ENCODE data around the gene NIPSNAP3A. TPM values are rescaled to one million over a fixed set of nuclear protein-coding genes. Genes with fewer than 3 reads are reported as not detected.

The NIPSNAP3A gene
- polyA plus RNA-seq, 2 of the 4 experiments (the other 2 are of a cell fraction): 20.1 to 34.5 TPM

DNA sequence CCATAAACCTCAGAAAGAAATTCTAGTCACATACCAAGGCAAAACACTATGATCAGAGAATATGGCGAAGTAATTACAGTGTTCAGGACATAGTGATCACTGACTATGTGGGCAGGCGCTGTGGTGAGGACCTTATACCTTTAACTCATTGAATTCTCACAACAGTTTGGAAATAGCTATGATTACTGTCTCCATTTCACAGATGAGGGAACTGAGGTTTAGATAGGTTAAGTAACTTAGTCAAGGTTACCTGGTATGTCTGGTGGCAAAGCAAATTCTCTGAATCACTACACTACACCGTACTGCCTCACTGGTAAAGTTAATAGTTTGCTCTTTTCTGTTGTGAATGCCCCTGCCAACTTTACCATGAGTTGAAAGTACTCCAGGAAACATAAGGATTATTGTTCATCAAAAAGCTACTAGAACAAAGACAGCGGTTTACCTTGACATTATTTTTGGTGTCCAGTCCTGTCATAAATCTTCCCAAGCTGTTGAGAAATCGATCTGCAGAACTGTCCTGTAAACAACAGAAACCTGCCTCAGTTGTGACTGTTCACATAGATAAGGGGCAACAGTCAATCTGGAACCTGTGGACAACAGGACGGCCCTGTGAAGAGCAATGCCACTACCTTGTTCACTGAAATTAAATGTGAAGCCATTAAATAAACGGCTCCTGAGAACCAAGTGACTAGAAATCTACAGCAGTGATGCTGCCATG is 52.7 kb downstream of the NIPSNAP3A start (continued):
- TF ChIP-seq PHF8 (IDR thresholded peaks at IDR 0.05; ENCODE audit: borderline replicate concordance, low read depth): no peak
- TF ChIP-seq MAFK (IDR thresholded peaks at IDR 0.05; ENCODE audit: partially characterized antibody): no peak
- TF ChIP-seq ZFP36 (IDR thresholded peaks at IDR 0.05; ENCODE audit: borderline replicate concordance, partially characterized antibody): no peak
- TF ChIP-seq HEYL (CRISPR knock-in tag; IDR thresholded peaks at IDR 0.05): no peak
- TF ChIP-seq, protein P1, sequence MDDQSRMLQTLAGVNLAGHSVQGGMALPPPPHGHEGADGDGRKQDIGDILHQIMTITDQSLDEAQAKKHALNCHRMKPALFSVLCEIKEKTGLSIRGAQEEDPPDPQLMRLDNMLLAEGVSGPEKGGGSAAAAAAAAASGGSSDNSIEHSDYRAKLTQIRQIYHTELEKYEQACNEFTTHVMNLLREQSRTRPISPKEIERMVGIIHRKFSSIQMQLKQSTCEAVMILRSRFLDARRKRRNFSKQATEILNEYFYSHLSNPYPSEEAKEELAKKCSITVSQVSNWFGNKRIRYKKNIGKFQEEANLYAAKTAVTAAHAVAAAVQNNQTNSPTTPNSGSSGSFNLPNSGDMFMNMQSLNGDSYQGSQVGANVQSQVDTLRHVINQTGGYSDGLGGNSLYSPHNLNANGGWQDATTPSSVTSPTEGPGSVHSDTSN (IDR thresholded peaks at IDR 0.05): no peak
- no peak for TF ChIP-seq RCOR1 (IDR thresholded peaks at IDR 0.05; ENCODE audit: low read depth, low read length)

DNA sequence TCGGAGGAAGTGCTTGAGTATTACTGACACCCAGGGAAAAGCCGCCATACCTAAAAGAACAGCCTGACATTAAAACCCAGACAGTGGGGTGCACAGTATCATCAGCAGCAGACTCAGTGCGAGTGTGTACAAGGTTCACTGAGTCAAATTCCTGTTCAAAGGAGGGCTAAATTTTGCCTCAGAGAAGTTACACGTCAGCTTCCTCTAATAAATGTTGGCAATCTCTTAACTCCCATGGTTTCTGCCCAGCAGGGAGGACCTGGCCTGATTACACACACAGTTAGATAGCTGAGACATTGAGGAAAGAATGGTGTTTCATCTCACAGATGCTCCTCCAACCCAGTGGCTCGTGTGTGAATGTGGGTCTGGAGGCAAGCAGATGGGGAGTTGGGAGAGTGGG is 54.6 kb downstream of the NIPSNAP3A start:
- POLR2A ChIA-PET: no interaction called here
- ATAC-seq: no peak

DNA sequence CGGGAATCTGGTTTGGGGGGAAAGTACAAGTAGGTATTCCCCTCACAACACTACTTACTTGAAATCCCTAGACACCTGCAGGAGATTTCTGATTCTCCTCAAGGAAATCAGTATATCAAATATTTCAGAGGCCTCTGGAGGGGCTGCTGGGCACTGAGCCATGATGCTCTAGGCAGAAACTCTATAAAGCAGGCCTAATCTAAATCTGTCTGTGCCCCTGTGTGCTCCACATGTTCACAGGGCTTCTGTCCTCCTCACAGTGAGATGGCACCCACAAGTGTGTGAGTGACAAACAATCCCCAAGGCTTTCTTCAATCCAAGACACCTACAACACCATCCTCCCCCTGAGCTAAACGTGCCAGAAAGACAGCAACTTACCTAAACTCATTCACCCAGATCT is 55.4 kb downstream of the NIPSNAP3A start:
- CTCF ChIA-PET: interaction anchor here (0.9 to 1.1 kb wide), 2 partner anchors 8 to 16 kb away, joined by 4 read pairs; no protein-coding TSS in a partner anchor
- ATAC-seq (no peak), FAIRE-seq (no peak), DNase-seq (ENCODE audit: low read depth in 1 of 2, low spot score in 1 of 2) (no peak)
- H3K4me3 ChIP-seq: no peak overlapping the region
- H3K4me1 ChIP-seq: no peaks in the 10 kb centered on the region
- no peak overlapping the region for H3K4me2 ChIP-seq
- TF ChIP-seq KDM5A (IDR thresholded peaks at IDR 0.05) (no peak), EHMT2 (IDR thresholded peaks at IDR 0.05; ENCODE audit: low read depth) (no peak), TP53 (CRISPR knock-in tag; IDR thresholded peaks at IDR 0.05) (no peak), HOXA7 (CRISPR knock-in tag; IDR thresholded peaks at IDR 0.05) (no peak), RAD21 (conservative IDR thresholded peaks at IDR 0.05 in 1 of 2, IDR thresholded peaks at IDR 0.05 in 1 of 2) (no peak), ZC3H11A (IDR thresholded peaks at IDR 0.05) (no peak), CBX2 (IDR thresholded peaks at IDR 0.05; ENCODE audit: borderline replicate concordance, low read depth) (no peak), MAFK (IDR thresholded peaks at IDR 0.05; ENCODE audit: partially characterized antibody) (no peak), HEYL (CRISPR knock-in tag; IDR thresholded peaks at IDR 0.05) (no peak), MAZ (IDR thresholded peaks at IDR 0.05; ENCODE audit: borderline replicate concordance, low read depth, low read length) (no peak), ESRRA (IDR thresholded peaks at IDR 0.05; ENCODE audit: borderline replicate concordance, low read length) (no peak), RNF2 (IDR thresholded peaks at IDR 0.05; ENCODE audit: borderline replicate concordance, low read depth) (no peak), MYC (IDR thresholded peaks at IDR 0.05; ENCODE audit: borderline replicate concordance, low read length) (no peak), FOSB (CRISPR knock-in tag; IDR thresholded peaks at IDR 0.05) (no peak)
- TF ChIP-seq, protein P2, sequence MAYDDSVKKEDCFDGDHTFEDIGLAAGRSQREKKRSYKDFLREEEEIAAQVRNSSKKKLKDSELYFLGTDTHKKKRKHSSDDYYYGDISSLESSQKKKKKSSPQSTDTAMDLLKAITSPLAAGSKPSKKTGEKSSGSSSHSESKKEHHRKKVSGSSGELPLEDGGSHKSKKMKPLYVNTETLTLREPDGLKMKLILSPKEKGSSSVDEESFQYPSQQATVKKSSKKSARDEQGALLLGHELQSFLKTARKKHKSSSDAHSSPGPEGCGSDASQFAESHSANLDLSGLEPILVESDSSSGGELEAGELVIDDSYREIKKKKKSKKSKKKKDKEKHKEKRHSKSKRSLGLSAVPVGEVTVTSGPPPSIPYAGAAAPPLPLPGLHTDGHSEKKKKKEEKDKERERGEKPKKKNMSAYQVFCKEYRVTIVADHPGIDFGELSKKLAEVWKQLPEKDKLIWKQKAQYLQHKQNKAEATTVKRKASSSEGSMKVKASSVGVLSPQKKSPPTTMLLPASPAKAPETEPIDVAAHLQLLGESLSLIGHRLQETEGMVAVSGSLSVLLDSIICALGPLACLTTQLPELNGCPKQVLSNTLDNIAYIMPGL (CRISPR knock-in tag; IDR thresholded peaks at IDR 0.05; ENCODE audit: borderline replicate concordance): no peak
- TF ChIP-seq, protein P3, sequence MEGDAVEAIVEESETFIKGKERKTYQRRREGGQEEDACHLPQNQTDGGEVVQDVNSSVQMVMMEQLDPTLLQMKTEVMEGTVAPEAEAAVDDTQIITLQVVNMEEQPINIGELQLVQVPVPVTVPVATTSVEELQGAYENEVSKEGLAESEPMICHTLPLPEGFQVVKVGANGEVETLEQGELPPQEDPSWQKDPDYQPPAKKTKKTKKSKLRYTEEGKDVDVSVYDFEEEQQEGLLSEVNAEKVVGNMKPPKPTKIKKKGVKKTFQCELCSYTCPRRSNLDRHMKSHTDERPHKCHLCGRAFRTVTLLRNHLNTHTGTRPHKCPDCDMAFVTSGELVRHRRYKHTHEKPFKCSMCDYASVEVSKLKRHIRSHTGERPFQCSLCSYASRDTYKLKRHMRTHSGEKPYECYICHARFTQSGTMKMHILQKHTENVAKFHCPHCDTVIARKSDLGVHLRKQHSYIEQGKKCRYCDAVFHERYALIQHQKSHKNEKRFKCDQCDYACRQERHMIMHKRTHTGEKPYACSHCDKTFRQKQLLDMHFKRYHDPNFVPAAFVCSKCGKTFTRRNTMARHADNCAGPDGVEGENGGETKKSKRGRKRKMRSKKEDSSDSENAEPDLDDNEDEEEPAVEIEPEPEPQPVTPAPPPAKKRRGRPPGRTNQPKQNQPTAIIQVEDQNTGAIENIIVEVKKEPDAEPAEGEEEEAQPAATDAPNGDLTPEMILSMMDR (IDR thresholded peaks at IDR 0.05): no peak
- TF ChIP-seq, protein P4, sequence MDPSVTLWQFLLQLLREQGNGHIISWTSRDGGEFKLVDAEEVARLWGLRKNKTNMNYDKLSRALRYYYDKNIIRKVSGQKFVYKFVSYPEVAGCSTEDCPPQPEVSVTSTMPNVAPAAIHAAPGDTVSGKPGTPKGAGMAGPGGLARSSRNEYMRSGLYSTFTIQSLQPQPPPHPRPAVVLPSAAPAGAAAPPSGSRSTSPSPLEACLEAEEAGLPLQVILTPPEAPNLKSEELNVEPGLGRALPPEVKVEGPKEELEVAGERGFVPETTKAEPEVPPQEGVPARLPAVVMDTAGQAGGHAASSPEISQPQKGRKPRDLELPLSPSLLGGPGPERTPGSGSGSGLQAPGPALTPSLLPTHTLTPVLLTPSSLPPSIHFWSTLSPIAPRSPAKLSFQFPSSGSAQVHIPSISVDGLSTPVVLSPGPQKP (IDR thresholded peaks at IDR 0.05; ENCODE audit: low read depth, low read length): no peak
- TF ChIP-seq, protein P5, sequence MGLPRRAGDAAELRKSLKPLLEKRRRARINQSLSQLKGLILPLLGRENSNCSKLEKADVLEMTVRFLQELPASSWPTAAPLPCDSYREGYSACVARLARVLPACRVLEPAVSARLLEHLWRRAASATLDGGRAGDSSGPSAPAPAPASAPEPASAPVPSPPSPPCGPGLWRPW (IDR thresholded peaks at IDR 0.05): no peak
- WGBS (ENCODE audit: missing lambda C conversion rate): 66% methylated on average over 2 of the region's 2 CpGs
- POLR2A ChIA-PET: no interaction called here
- no peaks in the 10 kb centered on the region for H3K9me3 ChIP-seq
- no peak overlapping the region for H3K27ac ChIP-seq

More for the DNA sequence above, 54.6 kb downstream of the NIPSNAP3A start:
- DNase-seq (ENCODE audit: low read depth in 1 of 2, low spot score in 1 of 2): no peak
- no peak for FAIRE-seq
- WGBS (ENCODE audit: missing lambda C conversion rate): 88% methylated on average over 4 of the region's 5 CpGs
- Histone ChIP-seq H3K4me1 (no peaks in the 10 kb centered on the region), H3K27ac (no peak overlapping the region), H3K4me2 (no peak overlapping the region), H3K4me3 (no peak overlapping the region), H3K9me3 (no peaks in the 10 kb centered on the region)
- CTCF ChIA-PET: interaction anchor here (0.9 to 1.3 kb wide), 5 partner anchors 8 to 614 kb away, joined by 3 read pairs; no protein-coding TSS in a partner anchor
- TF ChIP-seq MAZ (IDR thresholded peaks at IDR 0.05; ENCODE audit: borderline replicate concordance, low read depth, low read length) (no peak), SMC3 (IDR thresholded peaks at IDR 0.05) (no peak)
- TF ChIP-seq, protein P4 (IDR thresholded peaks at IDR 0.05; ENCODE audit: low read depth, low read length): no peak

Data from A549 (cell line).